ENCODE data around the gene MATN1. TPM values are rescaled to one million over a fixed set of nuclear protein-coding genes. Genes with fewer than 3 reads are reported as not detected.

Gene MATN1
- total and polyA plus RNA-seq, 12 donors: not detected

GRCh38 chr1:30733493-30733892, 10.1 kb upstream of the MATN1 start:
- 83 to 88% methylated on average over 8 of the region's 8 CpGs for whole genome bisulfite sequencing, 2 donors
- intact Hi-C loops (cut with DNase I): no loop called here
- DNase-seq: no peak
- no peak for TF ChIP-seq CTCF (IDR thresholded peaks at IDR 0.05)
- Histone ChIP-seq H3K4me1 (peaks cover 0 to 17% (median 0%) of the 10 kb centered on the region in 9 donors), H3K4me3 (no peak overlapping the region), H3K9me3 (no peaks in the 10 kb centered on the region), H3K27ac (no peak overlapping the region), H3K27me3 (no peaks in the 10 kb centered on the region), H3K36me3 (peaks cover 0 to 61% (median 0%) of the 10 kb centered on the region in 9 donors)
- peak in 1 of 8 donors; percentile 11 for ATAC-seq

- H3K9me3 ChIP-seq: no peaks in the 10 kb centered on the region
- no peak for ATAC-seq
- peaks cover 0 to 17% (median 0%) of the 10 kb centered on the region in 9 donors for H3K4me1 ChIP-seq
- no peak for TF ChIP-seq CTCF (IDR thresholded peaks at IDR 0.05)
- no peaks in the 10 kb centered on the region for H3K27me3 ChIP-seq
- 80 to 83% methylated on average over 10 of the region's 10 CpGs for WGBS, 2 donors
- no peak overlapping the region for H3K4me3 ChIP-seq
- intact Hi-C loops (cut with DNase I): no loop called here
- peaks cover 0 to 51% (median 0%) of the 10 kb centered on the region in 9 donors for H3K36me3 ChIP-seq
- DNase-seq: no peak
- no peak overlapping the region for H3K27ac ChIP-seq
Measured at GRCh38 chr1:30732277-30732996, 9.1 kb upstream of the MATN1 start.

- ATAC-seq: no peak
Measured at GRCh38 chr1:30731806-30732276, 8.5 kb upstream of the MATN1 start.

More at GRCh38 chr1:30731806-30732276, 8.5 kb upstream of the MATN1 start:
- Histone ChIP-seq H3K27ac (no peak overlapping the region), H3K27me3 (no peaks in the 10 kb centered on the region), H3K36me3 (peaks cover 0 to 45% (median 0%) of the 10 kb centered on the region in 9 donors), H3K4me1 (peaks cover 0 to 17% (median 0%) of the 10 kb centered on the region in 9 donors), H3K9me3 (no peaks in the 10 kb centered on the region), H3K4me3 (no peak overlapping the region)
- DNase-seq: no peak
- intact Hi-C loops (cut with DNase I): no loop called here
- TF ChIP-seq CTCF (IDR thresholded peaks at IDR 0.05): no peak
- 79 to 85% methylated on average over 8 of the region's 8 CpGs for whole genome bisulfite sequencing, 2 donors
